ENCODE data around the gene RAB11A.

The RAB11A gene

DNA sequence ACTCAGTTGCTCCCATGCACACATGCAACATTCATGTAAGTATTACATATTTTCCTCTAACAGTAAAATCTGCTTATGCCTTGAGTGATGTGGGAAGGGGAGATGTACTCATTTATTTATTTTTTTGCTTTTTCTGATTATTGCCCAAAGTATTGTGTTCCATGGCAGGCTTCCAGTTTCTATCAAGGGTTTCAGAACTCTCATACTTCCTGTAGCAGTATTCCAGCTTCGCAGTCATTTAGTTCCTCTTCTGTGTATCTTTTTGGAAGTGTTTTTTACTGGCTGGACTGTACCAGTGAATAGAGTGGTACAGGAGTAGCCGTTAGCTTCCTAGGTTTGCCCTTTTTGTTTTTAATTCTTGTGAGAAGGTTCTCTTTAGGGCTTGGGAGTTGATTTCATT lies 26.9 kb downstream of the RAB11A start:
- H3K27me3 ChIP-seq (ENCODE audit: control insufficient read depth, low read length): no peaks in the 10 kb centered on the region
- H3K4me2 ChIP-seq (ENCODE audit: low read length): no peak overlapping the region
- H3F3A ChIP-seq (ENCODE audit: control insufficient read depth, insufficient read depth): peaks cover 7% of the 10 kb centered on the region
- H3K36me3 ChIP-seq (ENCODE audit: control insufficient read depth, low read length): peaks cover 58% of the 10 kb centered on the region
- TF ChIP-seq, protein P1, sequence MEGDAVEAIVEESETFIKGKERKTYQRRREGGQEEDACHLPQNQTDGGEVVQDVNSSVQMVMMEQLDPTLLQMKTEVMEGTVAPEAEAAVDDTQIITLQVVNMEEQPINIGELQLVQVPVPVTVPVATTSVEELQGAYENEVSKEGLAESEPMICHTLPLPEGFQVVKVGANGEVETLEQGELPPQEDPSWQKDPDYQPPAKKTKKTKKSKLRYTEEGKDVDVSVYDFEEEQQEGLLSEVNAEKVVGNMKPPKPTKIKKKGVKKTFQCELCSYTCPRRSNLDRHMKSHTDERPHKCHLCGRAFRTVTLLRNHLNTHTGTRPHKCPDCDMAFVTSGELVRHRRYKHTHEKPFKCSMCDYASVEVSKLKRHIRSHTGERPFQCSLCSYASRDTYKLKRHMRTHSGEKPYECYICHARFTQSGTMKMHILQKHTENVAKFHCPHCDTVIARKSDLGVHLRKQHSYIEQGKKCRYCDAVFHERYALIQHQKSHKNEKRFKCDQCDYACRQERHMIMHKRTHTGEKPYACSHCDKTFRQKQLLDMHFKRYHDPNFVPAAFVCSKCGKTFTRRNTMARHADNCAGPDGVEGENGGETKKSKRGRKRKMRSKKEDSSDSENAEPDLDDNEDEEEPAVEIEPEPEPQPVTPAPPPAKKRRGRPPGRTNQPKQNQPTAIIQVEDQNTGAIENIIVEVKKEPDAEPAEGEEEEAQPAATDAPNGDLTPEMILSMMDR (IDR thresholded peaks at IDR 0.05; ENCODE audit: low read depth, low read length, poor library complexity, severe bottlenecking): no peak
- TF ChIP-seq EZH2phosphoT487 (IDR thresholded peaks at IDR 0.05; ENCODE audit: borderline replicate concordance, low read length): no peak
- no peak overlapping the region for H3K4me3 ChIP-seq (ENCODE audit: low read length)
- no peaks in the 10 kb centered on the region for H3K4me1 ChIP-seq (ENCODE audit: control insufficient read depth, low read length)
- H4K20me1 ChIP-seq (ENCODE audit: control insufficient read depth, insufficient read depth, low read depth, low read length): no peaks in the 10 kb centered on the region
- no peaks in the 10 kb centered on the region for H3K9me2 ChIP-seq (replicated peaks; ENCODE audit: control insufficient read depth, low read length)
- H3K9me3 ChIP-seq (ENCODE audit: control insufficient read depth, insufficient read depth, low read length): no peaks in the 10 kb centered on the region
- no peaks in the 10 kb centered on the region for H3K79me2 ChIP-seq (ENCODE audit: control insufficient read depth, low read length)
- H3K27ac ChIP-seq (ENCODE audit: low read depth, low read length): no peak overlapping the region

DNA sequence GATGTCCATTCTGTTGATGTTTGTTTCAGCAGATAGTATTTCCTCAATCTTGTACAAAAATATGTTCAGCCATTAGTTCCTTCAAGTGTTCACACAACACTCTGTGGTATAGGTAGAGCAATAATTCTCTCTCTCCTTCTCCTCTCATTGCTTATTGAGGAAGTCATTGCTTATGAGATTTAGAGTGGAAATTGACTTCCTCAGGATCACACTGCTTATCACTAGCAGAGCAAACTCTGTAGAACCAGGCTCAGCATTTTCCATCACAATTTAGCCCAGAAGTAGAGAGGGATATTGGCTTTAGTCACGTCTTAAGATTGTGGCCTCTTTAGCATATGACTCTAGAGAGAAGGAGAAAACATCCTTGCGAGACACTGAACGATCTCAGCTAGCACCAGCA lies 31.2 kb downstream of the RAB11A start:
- Histone ChIP-seq H3K27ac (ENCODE audit: low read depth, low read length) (no peak overlapping the region), H3K9me2 (replicated peaks; ENCODE audit: control insufficient read depth, low read length) (no peaks in the 10 kb centered on the region), H3K9me3 (ENCODE audit: control insufficient read depth, insufficient read depth, low read length) (no peaks in the 10 kb centered on the region), H3K4me3 (ENCODE audit: low read length) (no peak overlapping the region), H3K79me2 (ENCODE audit: control insufficient read depth, low read length) (no peaks in the 10 kb centered on the region), H3K27me3 (ENCODE audit: control insufficient read depth, low read length) (no peaks in the 10 kb centered on the region), H3K4me1 (ENCODE audit: control insufficient read depth, low read length) (peaks cover 20% of the 10 kb centered on the region), H3K4me2 (ENCODE audit: low read length) (no peak overlapping the region), H4K20me1 (ENCODE audit: control insufficient read depth, insufficient read depth, low read depth, low read length) (no peaks in the 10 kb centered on the region), H3F3A (ENCODE audit: control insufficient read depth, insufficient read depth) (peaks cover 7% of the 10 kb centered on the region; the same call in 1 of the 2 replicates), H3K36me3 (ENCODE audit: control insufficient read depth, low read length) (peaks cover 67% of the 10 kb centered on the region)
- TF ChIP-seq, protein P1 (IDR thresholded peaks at IDR 0.05; ENCODE audit: low read depth, low read length, poor library complexity, severe bottlenecking): no peak
- no peak for TF ChIP-seq EZH2phosphoT487 (IDR thresholded peaks at IDR 0.05; ENCODE audit: borderline replicate concordance, low read length)

DNA sequence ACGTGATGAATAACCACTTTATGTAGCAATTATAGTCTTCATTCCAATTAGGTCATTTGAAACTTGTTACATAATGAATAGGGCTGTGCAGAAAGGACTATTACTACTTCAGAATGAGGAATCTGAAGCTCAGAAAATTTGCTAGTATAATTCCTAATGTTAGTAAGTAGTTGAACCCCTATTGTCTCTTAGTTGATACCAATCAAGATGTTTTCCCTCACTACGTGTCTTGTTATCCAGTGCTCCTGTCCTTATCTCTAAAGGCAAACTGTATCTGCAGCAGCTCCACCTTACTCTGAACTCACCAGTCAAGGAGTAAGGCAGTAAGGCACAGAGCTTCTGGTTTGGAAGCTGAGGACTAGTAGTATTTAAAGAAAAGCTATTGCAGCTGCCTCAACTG lies 32.0 kb downstream of the RAB11A start:
- H4K20me1 ChIP-seq (ENCODE audit: control insufficient read depth, insufficient read depth, low read depth, low read length): no peaks in the 10 kb centered on the region
- H3K9me2 ChIP-seq (replicated peaks; ENCODE audit: control insufficient read depth, low read length): no peaks in the 10 kb centered on the region
- no peak overlapping the region for H3K27ac ChIP-seq (ENCODE audit: low read depth, low read length)
- no peaks in the 10 kb centered on the region for H3K27me3 ChIP-seq (ENCODE audit: control insufficient read depth, low read length)
- peaks cover 3% of the 10 kb centered on the region; the same call in 1 of the 2 replicates for H3F3A ChIP-seq (ENCODE audit: control insufficient read depth, insufficient read depth)
- H3K4me3 ChIP-seq (ENCODE audit: low read length): no peak overlapping the region
- no peaks in the 10 kb centered on the region for H3K79me2 ChIP-seq (ENCODE audit: control insufficient read depth, low read length)
- TF ChIP-seq, protein P1 (IDR thresholded peaks at IDR 0.05; ENCODE audit: low read depth, low read length, poor library complexity, severe bottlenecking): no peak
- TF ChIP-seq EZH2phosphoT487 (IDR thresholded peaks at IDR 0.05; ENCODE audit: borderline replicate concordance, low read length): no peak
- H3K36me3 ChIP-seq (ENCODE audit: control insufficient read depth, low read length): peaks cover 72% of the 10 kb centered on the region
- H3K4me1 ChIP-seq (ENCODE audit: control insufficient read depth, low read length): peaks cover 20% of the 10 kb centered on the region
- H3K9me3 ChIP-seq (ENCODE audit: control insufficient read depth, insufficient read depth, low read length): no peaks in the 10 kb centered on the region
- no peak overlapping the region for H3K4me2 ChIP-seq (ENCODE audit: low read length)

All from DOHH2 (cell line).